NCI-H1930 (cell line): ENCODE data around the gene CLCNKB.

Experiments
- DNase-seq, 2 experiments: peaks; one replicate each; lab custom pipeline; 2025; lab: John Stamatoyannopoulos, UW

Gene CLCNKB

GRCh38 chr1:16076031-16076864 is 32.7 kb downstream of the CLCNKB start:
- DNase-seq, result no peak

GRCh38 chr1:16076865-16077238 is 33.3 kb downstream of the CLCNKB start:
- no peak for DNase-seq

GRCh38 chr1:16077406-16078245 is 34.0 kb downstream of the CLCNKB start:
- no peak for DNase-seq

- DNase-seq, result peak in 1 of 2 experiments; percentile 54
Measured at GRCh38 chr1:16078925-16079656, 35.5 kb downstream of the CLCNKB start.

- no peak for DNase-seq
Measured at GRCh38 chr1:16080422-16081150, 37.0 kb downstream of the CLCNKB start.

- no peak for DNase-seq
Measured at GRCh38 chr1:16081636-16082035, 38.1 kb downstream of the CLCNKB start.

- DNase-seq, result peak; percentile 21 to 34
Measured at GRCh38 chr1:16082283-16083038, 38.9 kb downstream of the CLCNKB start.

- no peak for DNase-seq
Measured at GRCh38 chr1:16083486-16083885, 39.9 kb downstream of the CLCNKB start.

GRCh38 chr1:16085522-16085921 is 41.9 kb downstream of the CLCNKB start:
- no peak for DNase-seq

- no peak for DNase-seq
Measured at GRCh38 chr1:16087733-16088132, 44.2 kb downstream of the CLCNKB start.

GRCh38 chr1:16088351-16088911 is 44.8 kb downstream of the CLCNKB start:
- no peak for DNase-seq

GRCh38 chr1:16088996-16089395 is 45.4 kb downstream of the CLCNKB start:
- DNase-seq, result no peak

- no peak for DNase-seq
Measured at GRCh38 chr1:16090076-16090826, 46.7 kb downstream of the CLCNKB start.

GRCh38 chr1:16091296-16091695 is 47.7 kb downstream of the CLCNKB start:
- no peak for DNase-seq

GRCh38 chr1:16092097-16092922 is 48.7 kb downstream of the CLCNKB start:
- DNase-seq, result no peak

- no peak for DNase-seq
Measured at GRCh38 chr1:16092923-16093511, 49.4 kb downstream of the CLCNKB start.

- DNase-seq, result no peak
Measured at GRCh38 chr1:16093611-16094010, 50.0 kb downstream of the CLCNKB start.

- DNase-seq, result no peak
Measured at GRCh38 chr1:16094453-16095158, 51.0 kb downstream of the CLCNKB start.
